Measurements from ENCODE around the gene TTBK2. TPM values are rescaled to one million over a fixed set of nuclear protein-coding genes. Genes with fewer than 3 reads are reported as not detected.

TTBK2 gene
- total RNA-seq, 1 donor from 2014 or later = 19.8 TPM

DNA sequence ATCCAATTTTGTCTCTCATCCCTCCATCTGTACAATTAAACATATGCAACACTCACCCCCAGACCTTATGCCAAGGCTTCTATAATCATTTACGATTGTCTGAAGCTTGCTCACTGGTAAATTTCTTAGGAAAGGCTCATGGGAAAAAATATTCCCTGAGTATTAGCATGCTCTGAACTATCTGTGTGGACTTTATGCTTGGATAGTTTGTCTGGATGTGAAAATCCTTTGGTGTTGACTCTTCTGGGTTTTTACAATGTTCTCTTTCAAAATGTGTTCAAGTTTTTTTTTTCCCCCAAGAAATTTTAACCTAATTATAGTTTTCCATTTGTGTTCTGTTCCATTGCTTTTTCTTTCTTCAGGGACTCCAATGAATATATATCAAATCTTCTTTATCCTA, 19.9 kb upstream of the TTBK2 start:
- Mint-ChIP-seq H3K4me1 (no peaks in the 10 kb centered on the region), H3K27me3 (no peaks in the 10 kb centered on the region), H3K27ac (no peak overlapping the region), H3K9me3 (no peaks in the 10 kb centered on the region), H3K36me3 (ENCODE audit: low read depth) (peaks cover 25% of the 10 kb centered on the region), H3K4me3 (no peak overlapping the region)
- POLR2A ChIA-PET = no interaction called here
- intact Hi-C loops (cut with micrococcal nuclease) = no loop called here
- DNase-seq (no peak), ATAC-seq (ENCODE audit: low read depth) (no peak)
- CTCF ChIA-PET = interaction anchor here (1.2 kb wide), 1 partner anchor 137 kb away, joined by 3 read pairs; no protein-coding TSS in a partner anchor
- TF ChIP-seq, protein P1, sequence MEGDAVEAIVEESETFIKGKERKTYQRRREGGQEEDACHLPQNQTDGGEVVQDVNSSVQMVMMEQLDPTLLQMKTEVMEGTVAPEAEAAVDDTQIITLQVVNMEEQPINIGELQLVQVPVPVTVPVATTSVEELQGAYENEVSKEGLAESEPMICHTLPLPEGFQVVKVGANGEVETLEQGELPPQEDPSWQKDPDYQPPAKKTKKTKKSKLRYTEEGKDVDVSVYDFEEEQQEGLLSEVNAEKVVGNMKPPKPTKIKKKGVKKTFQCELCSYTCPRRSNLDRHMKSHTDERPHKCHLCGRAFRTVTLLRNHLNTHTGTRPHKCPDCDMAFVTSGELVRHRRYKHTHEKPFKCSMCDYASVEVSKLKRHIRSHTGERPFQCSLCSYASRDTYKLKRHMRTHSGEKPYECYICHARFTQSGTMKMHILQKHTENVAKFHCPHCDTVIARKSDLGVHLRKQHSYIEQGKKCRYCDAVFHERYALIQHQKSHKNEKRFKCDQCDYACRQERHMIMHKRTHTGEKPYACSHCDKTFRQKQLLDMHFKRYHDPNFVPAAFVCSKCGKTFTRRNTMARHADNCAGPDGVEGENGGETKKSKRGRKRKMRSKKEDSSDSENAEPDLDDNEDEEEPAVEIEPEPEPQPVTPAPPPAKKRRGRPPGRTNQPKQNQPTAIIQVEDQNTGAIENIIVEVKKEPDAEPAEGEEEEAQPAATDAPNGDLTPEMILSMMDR (IDR thresholded peaks at IDR 0.05) = no peak

DNA sequence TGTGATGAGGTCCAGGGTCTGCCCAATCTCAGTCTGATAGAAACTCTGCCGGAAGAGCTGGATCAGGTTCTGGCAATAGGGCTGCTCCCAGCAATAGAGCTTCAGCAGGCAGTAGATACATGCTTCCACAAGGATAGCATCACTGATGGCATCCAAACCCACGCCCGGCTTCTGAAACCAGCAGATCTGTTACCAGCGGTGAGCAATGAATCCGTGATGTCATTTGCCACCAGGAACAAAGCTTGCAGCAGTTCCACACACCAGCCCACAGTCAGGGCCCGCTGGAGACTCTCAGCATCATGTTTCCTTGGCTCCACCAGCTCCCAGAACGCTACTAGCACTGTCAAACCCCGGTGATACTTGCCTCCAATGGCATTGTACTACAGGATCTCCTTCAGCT, 19.3 kb upstream of the TTBK2 start:
- CTCF ChIA-PET = interaction anchor here (1.2 kb wide), 1 partner anchor 137 kb away, joined by 3 read pairs; no protein-coding TSS in a partner anchor

DNA sequence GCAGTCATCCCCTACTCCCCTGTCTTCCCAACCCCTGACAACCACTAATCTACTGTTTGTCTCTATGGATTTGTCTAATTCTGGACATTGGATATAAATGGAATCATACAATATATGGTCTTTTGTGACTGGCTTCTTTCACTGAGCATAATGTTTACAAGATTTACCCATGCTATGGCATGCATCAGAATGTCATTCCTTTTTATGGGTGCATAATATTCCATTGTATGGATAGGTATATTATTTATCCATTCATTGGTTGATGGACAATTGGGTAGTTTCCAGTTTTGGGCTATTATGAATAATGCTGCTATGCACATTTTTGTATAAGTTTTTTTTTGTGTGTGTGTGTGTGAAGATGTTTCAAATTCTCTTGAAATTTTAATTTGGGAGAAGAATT, 16.6 kb upstream of the TTBK2 start:
- TF ChIP-seq, protein P1 (IDR thresholded peaks at IDR 0.05) = no peak
- DNase-seq = no peak
- no peak for ATAC-seq (ENCODE audit: low read depth)
- Mint-ChIP-seq H3K27ac (no peak overlapping the region), H3K4me3 (no peak overlapping the region), H3K27me3 (no peaks in the 10 kb centered on the region), H3K9me3 (no peaks in the 10 kb centered on the region), H3K4me1 (no peaks in the 10 kb centered on the region), H3K36me3 (ENCODE audit: low read depth) (no peaks in the 10 kb centered on the region)
- intact Hi-C loops (cut with micrococcal nuclease) = no loop called here
- ChIA-PET POLR2A (no interaction called here), CTCF (interaction anchor here (0.8 kb wide), 1 partner anchor 11 kb away, joined by 3 read pairs; no protein-coding TSS in a partner anchor)

More for the DNA sequence above, 19.3 kb upstream of the TTBK2 start:
- POLR2A ChIA-PET = no interaction called here
- no peaks in the 10 kb centered on the region for H3K27me3 Mint-ChIP-seq
- no peaks in the 10 kb centered on the region for H3K4me1 Mint-ChIP-seq
- ATAC-seq (ENCODE audit: low read depth) (no peak), DNase-seq (no peak)
- intact Hi-C loops (cut with micrococcal nuclease) = no loop called here
- H3K9me3 Mint-ChIP-seq = no peaks in the 10 kb centered on the region
- H3K36me3 Mint-ChIP-seq (ENCODE audit: low read depth) = peaks cover 18% of the 10 kb centered on the region
- H3K27ac Mint-ChIP-seq = no peak overlapping the region
- TF ChIP-seq, protein P1 (IDR thresholded peaks at IDR 0.05) = no peak
- no peak overlapping the region for H3K4me3 Mint-ChIP-seq

DNA sequence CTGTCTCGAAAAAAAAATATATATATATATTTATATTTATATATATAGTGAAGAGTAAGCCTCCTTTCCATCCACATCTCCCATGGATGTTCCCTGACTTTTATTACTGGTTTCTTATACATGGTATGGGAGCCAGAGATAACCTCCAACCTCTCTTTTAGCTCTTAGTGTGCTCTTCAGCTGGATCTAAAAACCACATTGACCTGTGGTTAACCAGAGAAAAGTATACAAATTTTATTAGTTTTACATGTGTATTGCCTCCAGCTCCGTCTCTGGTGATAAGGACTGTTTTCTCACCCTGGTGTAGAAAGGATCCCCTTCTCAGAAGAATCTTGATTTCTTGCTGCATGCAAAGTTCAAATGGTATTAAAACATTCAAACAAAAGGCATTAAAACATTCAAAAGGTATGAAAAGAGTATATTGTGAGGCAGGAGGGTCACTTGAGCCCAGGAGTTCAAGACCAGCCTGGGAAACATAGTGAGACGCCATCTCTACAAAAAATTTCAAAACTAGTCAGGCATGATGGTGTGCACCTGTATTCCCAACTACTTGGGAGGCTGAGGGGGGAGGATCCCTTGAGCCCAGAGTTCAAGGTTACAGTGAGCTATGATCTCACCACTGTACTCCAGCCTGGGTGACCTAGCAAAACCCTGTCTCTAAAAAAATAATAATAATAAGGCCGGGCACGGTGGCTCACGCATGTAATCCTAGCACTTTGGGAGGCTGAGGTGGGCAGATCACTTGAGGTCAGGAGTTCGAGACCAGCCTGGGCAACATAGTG, 13.5 kb upstream of the TTBK2 start:
- no peak overlapping the region for H3K27ac Mint-ChIP-seq
- POLR2A ChIA-PET = no interaction called here

More for the DNA sequence above, 13.5 kb upstream of the TTBK2 start:
- H3K9me3 Mint-ChIP-seq = no peaks in the 10 kb centered on the region
- TF ChIP-seq, protein P1 (IDR thresholded peaks at IDR 0.05) = no peak
- CTCF ChIA-PET = no interaction called here
- H3K36me3 Mint-ChIP-seq (ENCODE audit: low read depth) = no peaks in the 10 kb centered on the region
- no peaks in the 10 kb centered on the region for H3K27me3 Mint-ChIP-seq
- intact Hi-C loops (cut with micrococcal nuclease) = no loop called here
- H3K4me3 Mint-ChIP-seq = no peak overlapping the region
- H3K4me1 Mint-ChIP-seq = no peaks in the 10 kb centered on the region
- no peak for ATAC-seq (ENCODE audit: low read depth)
- DNase-seq = no peak
